MM.1S (cell line): ENCODE results near the gene CLDN6.

ENCODE experiments used
- DNase-seq: peaks from one replicate; pipeline ENCODE4 v3.0.0-alpha.2; 2015
- H2AFZ ChIP-seq: fragments of 300-600 bp; sonication (generic); 2 replicates; pipeline ENCODE4 v1.6.0; 2016; ENCODE audit warnings: antibody characterized with exemption, low read length
- H3F3A ChIP-seq: fragments of 300-600 bp; sonication (generic); 2 replicates; pipeline ENCODE4 v1.6.1; 2016; ENCODE audit warnings: mild to moderate bottlenecking, antibody characterized with exemption, low read length, moderate library complexity, mixed read lengths; ENCODE audit not compliant: insufficient read depth
- H3K27ac ChIP-seq: fragments of 300-600 bp; sonication (generic); 2 replicates; pipeline ENCODE4 v1.5.1; 2016; ENCODE audit warnings: mild to moderate bottlenecking, low read length
- H3K27me3 ChIP-seq: fragments of 300-600 bp; sonication (generic); replicated peaks from 2 replicates; pipeline ENCODE4 v1.6.0; 2016; ENCODE audit warnings: low read length; ENCODE audit not compliant: insufficient read depth
- H3K36me3 ChIP-seq: fragments of 300-600 bp; sonication (generic); replicated peaks from 2 replicates; pipeline ENCODE4 v1.6.1; 2016; ENCODE audit warnings: mild to moderate bottlenecking, low read length, mixed read lengths; ENCODE audit not compliant: insufficient read depth
- H3K4me1 ChIP-seq: fragments of 300-600 bp; sonication (generic); 2 replicates; pipeline ENCODE4 v1.6.1; 2016; ENCODE audit warnings: low read length, mixed read lengths
- H3K4me2 ChIP-seq: fragments of 300-600 bp; sonication (generic); 2 replicates; pipeline ENCODE4 v1.6.0; 2016; ENCODE audit warnings: low read depth, low read length
- H3K4me3 ChIP-seq: fragments of 300-600 bp; sonication (generic); 2 replicates; pipeline ENCODE4 v1.5.1; 2016; ENCODE audit warnings: low read length, mixed read lengths
- H3K79me2 ChIP-seq: fragments of 300-600 bp; sonication (generic); 2 replicates; pipeline ENCODE4 v1.6.1; 2016; ENCODE audit warnings: mixed run types, low read length, mixed read lengths
- H3K9ac ChIP-seq: fragments of 300-600 bp; sonication (generic); 2 replicates; pipeline ENCODE4 v1.6.1; 2016; ENCODE audit warnings: low read length, mixed read lengths
- H3K9me2 ChIP-seq: fragments of 300-600 bp; sonication (generic); replicated peaks from 2 replicates; pipeline ENCODE4 v1.6.1; 2016; ENCODE audit warnings: mild to moderate bottlenecking, low read length, mixed read lengths; ENCODE audit not compliant: insufficient read depth
- H3K9me3 ChIP-seq: fragments of 300-600 bp; sonication (generic); replicated peaks from 2 replicates; pipeline ENCODE4 v1.6.1; 2016; ENCODE audit warnings: mild to moderate bottlenecking, low read length, mixed read lengths; ENCODE audit not compliant: insufficient read depth
- H4K20me1 ChIP-seq: fragments of 300-600 bp; sonication (generic); 2 replicates; pipeline ENCODE4 v1.6.1; 2016; ENCODE audit warnings: mild to moderate bottlenecking, low read length, moderate library complexity, mixed read lengths; ENCODE audit not compliant: insufficient read depth
- CTCF ChIP-seq: fragments of 300-600 bp; sonication (generic); IDR thresholded peaks from 2 replicates; pipeline ENCODE4 v1.5.1; 2016; ENCODE audit warnings: antibody characterized with exemption, low read length, mixed read lengths
- EZH2 ChIP-seq: fragments of 300-600 bp; sonication (generic); optimal IDR thresholded peaks from 2 replicates; pipeline ENCODE3; 2017; ENCODE audit warnings: low read depth, mild to moderate bottlenecking, antibody characterized with exemption, low read length, mixed read lengths
- EZH2phosphoT487 ChIP-seq: fragments of 300-600 bp; sonication (generic); IDR thresholded peaks from 2 replicates; pipeline ENCODE4 v1.6.1; 2018; ENCODE audit warnings: antibody characterized with exemption, low read length

CLDN6 gene

GRCh38 chr16:2990891-2991290 is 27.1 kb downstream of the CLDN6 start:
- Histone ChIP-seq H3K9me3 (no peaks in the 10 kb centered on the region), H3K36me3 (no peaks in the 10 kb centered on the region), H3K27me3 (peaks cover 100% of the 10 kb centered on the region), H3K4me3 (no peak overlapping the region), H3K27ac (no peak overlapping the region), H3K79me2 (no peaks in the 10 kb centered on the region), H3K4me1 (no peaks in the 10 kb centered on the region), H4K20me1 (no peaks in the 10 kb centered on the region), H3K9ac (no peak overlapping the region), H2AFZ (no peak overlapping the region), H3K4me2 (no peak overlapping the region), H3K9me2 (no peaks in the 10 kb centered on the region), H3F3A (no peaks in the 10 kb centered on the region)
- DNase-seq, result no peak
- no peak for TF ChIP-seq EZH2phosphoT487
- TF ChIP-seq EZH2, result no peak

DNA sequence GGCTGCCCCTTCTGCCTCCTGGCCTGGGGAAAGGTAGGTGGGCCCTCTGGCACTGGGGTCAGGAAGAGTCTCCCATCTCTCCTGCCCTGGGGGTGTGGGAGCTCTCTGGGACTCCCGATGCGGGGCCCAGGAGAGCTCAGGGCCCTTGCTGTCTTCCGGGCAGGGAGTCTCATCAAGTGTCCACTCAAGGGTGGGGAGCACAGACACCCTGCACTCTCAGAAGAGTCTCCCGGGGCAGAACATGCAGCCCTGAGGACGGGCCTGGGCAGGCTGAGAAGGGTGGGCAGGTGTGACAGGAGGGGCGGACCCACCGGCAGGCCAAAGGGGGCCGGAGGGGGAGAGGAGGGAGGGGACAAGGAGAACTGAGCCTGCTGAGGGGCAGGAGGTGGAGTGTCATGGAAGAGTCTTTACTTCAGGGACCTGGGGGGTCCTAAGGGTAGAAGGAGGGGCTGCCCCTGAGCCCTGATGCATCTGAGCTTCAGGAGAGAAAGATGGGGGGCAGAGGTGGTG is 29.3 kb downstream of the CLDN6 start:
- Histone ChIP-seq H3K36me3 (no peaks in the 10 kb centered on the region), H4K20me1 (no peaks in the 10 kb centered on the region), H3K4me1 (peaks cover 5% of the 10 kb centered on the region; the same call in 1 of the 2 replicates), H3K79me2 (no peaks in the 10 kb centered on the region), H3K4me2 (no peak overlapping the region), H3K27ac (no peak overlapping the region), H2AFZ (no peak overlapping the region), H3K4me3 (no peak overlapping the region), H3K9me3 (no peaks in the 10 kb centered on the region), H3K9ac (no peak overlapping the region), H3K27me3 (peaks cover 98% of the 10 kb centered on the region), H3F3A (no peaks in the 10 kb centered on the region), H3K9me2 (no peaks in the 10 kb centered on the region)
- TF ChIP-seq EZH2 (no peak), CTCF (no peak), EZH2phosphoT487 (no peak)
- no peak for DNase-seq

- Histone ChIP-seq H3K9me2 (no peaks in the 10 kb centered on the region), H3K79me2 (no peaks in the 10 kb centered on the region), H3K4me1 (peaks cover 5% of the 10 kb centered on the region; the same call in 1 of the 2 replicates), H3K27me3 (peaks cover 90% of the 10 kb centered on the region), H3K9me3 (no peaks in the 10 kb centered on the region), H4K20me1 (no peaks in the 10 kb centered on the region), H3K4me2 (no peak overlapping the region), H3K9ac (no peak overlapping the region), H3K4me3 (no peak overlapping the region), H3K36me3 (no peaks in the 10 kb centered on the region), H3F3A (0 out of 2 replicates have a peak, but pooled peaks cover 2% of the 10 kb centered on the region), H3K27ac (no peak overlapping the region), H2AFZ (no peak overlapping the region)
- TF ChIP-seq EZH2phosphoT487, result no peak
- TF ChIP-seq CTCF, result no peak
- no peak for TF ChIP-seq EZH2
- no peak for DNase-seq
Measured at GRCh38 chr16:2987833-2988232, 30.1 kb downstream of the CLDN6 start.

GRCh38 chr16:2987286-2987685 is 30.7 kb downstream of the CLDN6 start:
- Histone ChIP-seq H3K79me2 (no peaks in the 10 kb centered on the region), H3K27me3 (peaks cover 84% of the 10 kb centered on the region), H3K4me2 (no peak overlapping the region), H3F3A (0 out of 2 replicates have a peak, but pooled peaks cover 2% of the 10 kb centered on the region), H3K9me3 (no peaks in the 10 kb centered on the region), H3K9ac (no peak overlapping the region), H4K20me1 (no peaks in the 10 kb centered on the region), H3K4me3 (no peak overlapping the region), H2AFZ (no peak overlapping the region), H3K9me2 (no peaks in the 10 kb centered on the region), H3K27ac (no peak overlapping the region), H3K4me1 (peaks cover 5% of the 10 kb centered on the region; the same call in 1 of the 2 replicates), H3K36me3 (no peaks in the 10 kb centered on the region)
- DNase-seq, result no peak
- TF ChIP-seq EZH2phosphoT487 (no peak), CTCF (no peak), EZH2 (no peak)
